Measurements from ENCODE around the gene GTPBP10.
A peak's percentile ranks its signal among the peaks of the same experiment; 100 is the strongest.
"Not testable (repeated sequence)": the region's sequence is repeated elsewhere in the genome, so short reads cannot be mapped to it uniquely, and the experiment has no call there.

Gene GTPBP10

GRCh38 chr7:90334193-90334843, 12.2 kb upstream of the GTPBP10 start:
- no peaks in the 10 kb centered on the region for H3F3A ChIP-seq (ENCODE audit: control insufficient read depth, insufficient read depth)
- TF ChIP-seq, protein P1, sequence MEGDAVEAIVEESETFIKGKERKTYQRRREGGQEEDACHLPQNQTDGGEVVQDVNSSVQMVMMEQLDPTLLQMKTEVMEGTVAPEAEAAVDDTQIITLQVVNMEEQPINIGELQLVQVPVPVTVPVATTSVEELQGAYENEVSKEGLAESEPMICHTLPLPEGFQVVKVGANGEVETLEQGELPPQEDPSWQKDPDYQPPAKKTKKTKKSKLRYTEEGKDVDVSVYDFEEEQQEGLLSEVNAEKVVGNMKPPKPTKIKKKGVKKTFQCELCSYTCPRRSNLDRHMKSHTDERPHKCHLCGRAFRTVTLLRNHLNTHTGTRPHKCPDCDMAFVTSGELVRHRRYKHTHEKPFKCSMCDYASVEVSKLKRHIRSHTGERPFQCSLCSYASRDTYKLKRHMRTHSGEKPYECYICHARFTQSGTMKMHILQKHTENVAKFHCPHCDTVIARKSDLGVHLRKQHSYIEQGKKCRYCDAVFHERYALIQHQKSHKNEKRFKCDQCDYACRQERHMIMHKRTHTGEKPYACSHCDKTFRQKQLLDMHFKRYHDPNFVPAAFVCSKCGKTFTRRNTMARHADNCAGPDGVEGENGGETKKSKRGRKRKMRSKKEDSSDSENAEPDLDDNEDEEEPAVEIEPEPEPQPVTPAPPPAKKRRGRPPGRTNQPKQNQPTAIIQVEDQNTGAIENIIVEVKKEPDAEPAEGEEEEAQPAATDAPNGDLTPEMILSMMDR (IDR thresholded peaks at IDR 0.05; ENCODE audit: low read depth, low read length, poor library complexity, severe bottlenecking), result no peak
- TF ChIP-seq EZH2phosphoT487 (IDR thresholded peaks at IDR 0.05; ENCODE audit: borderline replicate concordance, low read length), result no peak
- H3K4me1 ChIP-seq (ENCODE audit: control insufficient read depth, low read length), result no peaks in the 10 kb centered on the region
- peaks cover 11% of the 10 kb centered on the region; the same call in 1 of the 2 replicates for H3K9me3 ChIP-seq (ENCODE audit: control insufficient read depth, insufficient read depth, low read length)
- no peaks in the 10 kb centered on the region for H3K79me2 ChIP-seq (ENCODE audit: control insufficient read depth, low read length)
- no peak overlapping the region for H3K4me2 ChIP-seq (ENCODE audit: low read length)
- 0 out of 2 replicates have a peak, but pooled peaks cover 4% of the 10 kb centered on the region for H3K27me3 ChIP-seq (ENCODE audit: control insufficient read depth, low read length)
- no peaks in the 10 kb centered on the region for H4K20me1 ChIP-seq (ENCODE audit: control insufficient read depth, insufficient read depth, low read depth, low read length)
- no peaks in the 10 kb centered on the region for H3K36me3 ChIP-seq (ENCODE audit: control insufficient read depth, low read length)
- no peaks in the 10 kb centered on the region for H3K9me2 ChIP-seq (replicated peaks; ENCODE audit: control insufficient read depth, low read length)
- H3K27ac ChIP-seq (ENCODE audit: low read depth, low read length), result no peak overlapping the region
- H3K4me3 ChIP-seq (ENCODE audit: low read length), result no peak overlapping the region

DNA sequence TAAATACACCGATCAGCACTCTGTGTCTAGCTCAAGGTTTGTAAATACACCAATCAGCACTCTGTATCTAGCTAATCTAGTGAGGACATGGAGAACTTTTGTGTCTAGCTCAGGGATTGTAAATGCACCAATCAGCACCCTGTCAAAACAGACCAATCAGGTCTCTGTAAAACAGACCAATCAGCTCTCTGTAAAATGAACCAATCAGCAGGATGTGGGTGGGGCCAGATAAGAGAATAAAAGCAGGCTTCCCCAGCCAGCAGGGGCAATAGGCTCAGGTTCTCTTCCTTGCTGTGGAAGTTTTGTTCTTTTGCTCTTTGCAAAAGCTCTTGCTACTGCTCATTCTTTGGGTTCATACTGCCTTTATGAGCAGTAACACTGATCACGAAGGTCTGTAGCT, 11.6 kb upstream of the GTPBP10 start:
- H3K4me2 ChIP-seq (ENCODE audit: low read length); H3K79me2 ChIP-seq (ENCODE audit: control insufficient read depth, low read length); H3K4me3 ChIP-seq (ENCODE audit: low read length); H3K27me3 ChIP-seq (ENCODE audit: control insufficient read depth, low read length); H3K9me2 ChIP-seq (replicated peaks; ENCODE audit: control insufficient read depth, low read length); H3K36me3 ChIP-seq (ENCODE audit: control insufficient read depth, low read length); H3K27ac ChIP-seq (ENCODE audit: low read depth, low read length); H3F3A ChIP-seq (ENCODE audit: control insufficient read depth, insufficient read depth); H3K4me1 ChIP-seq (ENCODE audit: control insufficient read depth, low read length); H4K20me1 ChIP-seq (ENCODE audit: control insufficient read depth, insufficient read depth, low read depth, low read length): not testable (repeated sequence)
- H3K9me3 ChIP-seq (ENCODE audit: control insufficient read depth, insufficient read depth, low read length), result peaks cover 11% of the 10 kb centered on the region; the same call in 1 of the 2 replicates

DNA sequence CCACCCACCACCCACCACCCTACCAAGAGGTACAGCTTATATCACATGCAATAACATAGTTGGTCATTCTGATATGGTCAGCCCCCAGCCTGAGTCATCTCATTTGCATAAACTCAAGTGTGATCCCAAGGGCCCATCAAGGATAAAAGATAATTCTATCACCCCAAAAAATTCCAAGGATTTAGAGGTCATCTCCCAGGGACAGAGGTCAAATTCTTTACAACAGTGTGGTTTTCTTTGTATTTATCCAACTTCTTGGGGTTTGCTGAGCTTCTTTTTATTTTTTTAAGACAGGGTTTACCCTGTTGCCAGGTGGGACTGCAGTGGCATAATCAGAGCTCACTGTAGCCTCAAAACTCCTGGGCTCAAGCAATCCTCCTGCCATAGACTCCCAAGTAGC, 9.4 kb upstream of the GTPBP10 start:
- H4K20me1 ChIP-seq (ENCODE audit: control insufficient read depth, insufficient read depth, low read depth, low read length), result no peaks in the 10 kb centered on the region

DNA sequence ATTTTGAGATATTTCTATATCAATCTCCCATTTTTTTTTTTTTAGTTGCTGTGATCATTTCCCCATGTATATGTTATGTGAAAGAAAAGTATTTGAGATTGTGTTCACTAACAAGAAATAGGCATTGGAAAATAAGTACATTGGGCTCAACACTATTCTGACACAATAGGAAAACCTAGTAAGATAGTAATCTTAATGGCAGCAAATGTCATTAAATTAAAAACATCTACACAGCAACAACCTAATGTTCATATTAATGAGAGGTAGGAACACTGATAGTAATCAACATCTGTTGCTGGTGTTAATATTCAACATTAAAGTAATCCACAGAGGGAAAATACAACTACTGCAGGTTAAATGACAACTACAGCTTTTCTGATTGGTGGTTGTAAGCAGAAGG, 1.5 kb upstream of the GTPBP10 start:
- H3K79me2 ChIP-seq (ENCODE audit: control insufficient read depth, low read length), result peaks cover 41% of the 10 kb centered on the region
- no peaks in the 10 kb centered on the region for H4K20me1 ChIP-seq (ENCODE audit: control insufficient read depth, insufficient read depth, low read depth, low read length)
- H3K36me3 ChIP-seq (ENCODE audit: control insufficient read depth, low read length), result peaks cover 26% of the 10 kb centered on the region
- TF ChIP-seq, protein P1 (IDR thresholded peaks at IDR 0.05; ENCODE audit: low read depth, low read length, poor library complexity, severe bottlenecking), result no peak
- no peak for TF ChIP-seq EZH2phosphoT487 (IDR thresholded peaks at IDR 0.05; ENCODE audit: borderline replicate concordance, low read length)
- peak overlapping the region; percentile 84 for H3K4me3 ChIP-seq (ENCODE audit: low read length)
- peaks cover 5% of the 10 kb centered on the region; the same call in 1 of the 2 replicates for H3F3A ChIP-seq (ENCODE audit: control insufficient read depth, insufficient read depth)
- no peak overlapping the region for H3K27ac ChIP-seq (ENCODE audit: low read depth, low read length)
- peaks cover 19% of the 10 kb centered on the region for H3K4me1 ChIP-seq (ENCODE audit: control insufficient read depth, low read length)
- H3K9me3 ChIP-seq (ENCODE audit: control insufficient read depth, insufficient read depth, low read length), result peaks cover 9% of the 10 kb centered on the region; the same call in 1 of the 2 replicates
- no peaks in the 10 kb centered on the region for H3K27me3 ChIP-seq (ENCODE audit: control insufficient read depth, low read length)
- peak overlapping the region; percentile 80; the same call in 1 of the 2 replicates for H3K4me2 ChIP-seq (ENCODE audit: low read length)
- H3K9me2 ChIP-seq (replicated peaks; ENCODE audit: control insufficient read depth, low read length), result no peaks in the 10 kb centered on the region

More for the DNA sequence above, 9.4 kb upstream of the GTPBP10 start:
- no peaks in the 10 kb centered on the region for H3K36me3 ChIP-seq (ENCODE audit: control insufficient read depth, low read length)
- H3K4me2 ChIP-seq (ENCODE audit: low read length), result no peak overlapping the region
- no peaks in the 10 kb centered on the region for H3K9me2 ChIP-seq (replicated peaks; ENCODE audit: control insufficient read depth, low read length)
- H3F3A ChIP-seq (ENCODE audit: control insufficient read depth, insufficient read depth), result no peaks in the 10 kb centered on the region
- no peak overlapping the region for H3K27ac ChIP-seq (ENCODE audit: low read depth, low read length)
- peaks cover 11% of the 10 kb centered on the region; the same call in 1 of the 2 replicates for H3K9me3 ChIP-seq (ENCODE audit: control insufficient read depth, insufficient read depth, low read length)
- no peak for TF ChIP-seq EZH2phosphoT487 (IDR thresholded peaks at IDR 0.05; ENCODE audit: borderline replicate concordance, low read length)
- no peaks in the 10 kb centered on the region for H3K27me3 ChIP-seq (ENCODE audit: control insufficient read depth, low read length)
- no peaks in the 10 kb centered on the region for H3K79me2 ChIP-seq (ENCODE audit: control insufficient read depth, low read length)
- no peaks in the 10 kb centered on the region for H3K4me1 ChIP-seq (ENCODE audit: control insufficient read depth, low read length)
- no peak overlapping the region for H3K4me3 ChIP-seq (ENCODE audit: low read length)

All from DOHH2 (cell line).